ENCODE measurements around the gene KIF1C. TPM values are rescaled to one million over a fixed set of nuclear protein-coding genes. Genes with fewer than 3 reads are reported as not detected.

KIF1C gene
- total RNA-seq, result 100 to 1,000 TPM; 157 to 251 (median 187) TPM

DNA sequence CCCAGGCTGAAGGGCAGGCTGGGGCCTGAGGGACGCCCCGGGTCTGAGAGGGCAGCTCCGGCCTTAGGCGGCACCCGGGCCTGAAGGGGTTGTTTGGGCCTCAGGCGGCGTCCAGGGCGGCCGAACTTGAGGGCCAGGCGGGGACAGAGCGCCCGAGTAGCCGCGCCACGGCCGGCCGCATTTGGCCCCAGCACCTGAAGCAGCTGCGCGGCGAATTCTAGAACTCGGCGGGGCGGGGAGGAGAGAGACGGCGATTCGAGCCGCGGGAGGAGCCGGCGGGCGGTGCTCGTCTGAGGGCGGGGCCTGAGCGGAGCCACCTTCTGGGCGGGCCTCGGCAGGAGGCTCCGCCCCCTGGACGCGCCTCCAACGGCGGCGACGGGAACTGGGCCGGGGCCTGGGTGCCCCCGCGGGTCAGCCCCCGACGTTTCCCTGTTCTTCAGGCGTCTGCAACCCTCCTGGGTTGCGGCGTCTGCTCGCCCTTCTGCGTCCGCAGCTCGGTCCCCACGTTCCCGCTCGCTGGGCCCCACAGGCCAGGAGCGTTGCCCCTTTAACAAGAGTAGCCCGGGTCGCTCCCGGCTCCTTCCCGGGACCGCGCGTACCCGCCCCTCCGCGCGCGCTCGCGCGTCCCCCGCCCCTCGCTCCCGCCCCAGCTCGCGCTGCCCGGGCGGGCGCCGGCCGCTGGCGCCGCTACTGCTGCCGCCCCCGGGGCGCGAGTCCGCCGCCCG is at the start of gene KIF1C, which contains the start of gene INCA1:
Gene KIF1C, plus strand, starts transcription at position 649 of the 725 bp plus-strand sequence. CDS start 2,297 bp downstream, outside the sequence.
Gene INCA1, minus strand, starts transcription at position 221 of the 725 bp plus-strand sequence. CDS start 3,085 bp downstream, outside the sequence.
- intact Hi-C loops (cut with DNase I), result no loop called here
- no peaks in the 10 kb centered on the region for H3K9me3 ChIP-seq
- peaks cover 32 to 40% (median 35%) of the 10 kb centered on the region in 4 donors for H3K4me1 ChIP-seq
- H3K4me3 ChIP-seq, result peak within 1 kb of the TSS; percentile 90 to 99 (median 96)
- no peaks in the 10 kb centered on the region for H3K27me3 ChIP-seq
- WGBS, result 0% methylated on average over 17 of the region's 93 CpGs
- peak; percentile 98 for DNase-seq (ENCODE audit: extremely low spot score)
- H3K36me3 ChIP-seq, result peaks cover 15 to 19% (median 17%) of the 10 kb centered on the region in 4 donors
- TF ChIP-seq EP300 (IDR thresholded peaks at IDR 0.05) (no peak), POLR2A (IDR thresholded peaks at IDR 0.05; ENCODE audit: low read depth) (peak; percentile 57), POLR2AphosphoS5 (IDR thresholded peaks at IDR 0.05) (peak; percentile 85 to 90)
- TF ChIP-seq, protein P1, sequence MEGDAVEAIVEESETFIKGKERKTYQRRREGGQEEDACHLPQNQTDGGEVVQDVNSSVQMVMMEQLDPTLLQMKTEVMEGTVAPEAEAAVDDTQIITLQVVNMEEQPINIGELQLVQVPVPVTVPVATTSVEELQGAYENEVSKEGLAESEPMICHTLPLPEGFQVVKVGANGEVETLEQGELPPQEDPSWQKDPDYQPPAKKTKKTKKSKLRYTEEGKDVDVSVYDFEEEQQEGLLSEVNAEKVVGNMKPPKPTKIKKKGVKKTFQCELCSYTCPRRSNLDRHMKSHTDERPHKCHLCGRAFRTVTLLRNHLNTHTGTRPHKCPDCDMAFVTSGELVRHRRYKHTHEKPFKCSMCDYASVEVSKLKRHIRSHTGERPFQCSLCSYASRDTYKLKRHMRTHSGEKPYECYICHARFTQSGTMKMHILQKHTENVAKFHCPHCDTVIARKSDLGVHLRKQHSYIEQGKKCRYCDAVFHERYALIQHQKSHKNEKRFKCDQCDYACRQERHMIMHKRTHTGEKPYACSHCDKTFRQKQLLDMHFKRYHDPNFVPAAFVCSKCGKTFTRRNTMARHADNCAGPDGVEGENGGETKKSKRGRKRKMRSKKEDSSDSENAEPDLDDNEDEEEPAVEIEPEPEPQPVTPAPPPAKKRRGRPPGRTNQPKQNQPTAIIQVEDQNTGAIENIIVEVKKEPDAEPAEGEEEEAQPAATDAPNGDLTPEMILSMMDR (IDR thresholded peaks at IDR 0.05), result peak in 1 of 3 experiments; percentile 35
- H3K27ac ChIP-seq (replicated peaks in 1 of 4), result peak within 1 kb of the TSS; percentile 90 to 99 (median 96)

DNA sequence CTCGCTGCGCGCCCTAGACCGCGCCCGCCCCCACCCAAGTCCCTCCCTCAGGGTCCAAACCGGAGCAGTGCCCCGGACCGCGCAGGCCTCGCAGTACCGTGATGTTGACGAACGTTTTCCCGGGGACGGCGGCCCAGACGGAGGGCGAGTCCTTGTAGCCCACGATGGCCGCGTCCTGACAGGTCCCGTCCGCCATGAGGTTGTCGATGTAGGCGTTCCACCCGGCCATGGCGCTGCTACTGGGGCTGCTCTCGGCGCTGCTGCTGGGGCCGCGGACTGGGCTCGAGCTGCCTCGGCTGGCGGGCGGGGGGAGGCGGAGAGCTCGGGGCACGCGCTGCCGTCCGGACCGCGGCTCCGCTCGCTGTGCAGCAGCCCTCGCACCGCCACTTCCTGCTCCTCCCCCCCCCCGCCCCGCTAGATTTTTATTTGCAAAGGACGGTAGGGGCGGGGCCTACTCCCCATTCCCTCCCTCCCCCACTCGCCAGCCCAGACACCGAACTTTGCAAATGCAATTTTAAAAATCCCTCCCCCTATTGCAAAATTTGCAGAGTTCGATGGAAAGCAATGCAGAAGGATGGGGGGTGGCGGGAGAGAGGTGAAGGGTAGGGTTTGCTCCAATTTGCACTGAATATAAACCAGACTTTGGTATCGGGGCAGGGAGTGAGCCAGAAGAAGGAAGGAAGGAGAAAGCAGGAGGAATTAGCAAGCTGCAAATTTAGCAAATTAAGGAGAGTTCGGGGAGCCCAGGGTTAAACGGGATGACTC is 49.4 kb upstream of the KIF1C start, which contains the start of gene PFN1:
Gene PFN1, minus strand, starts transcription at position 365 of the 765 bp plus-strand sequence. Its CDS starts 136 bp downstream, at position 229.
- intact Hi-C loops (cut with DNase I), result loop anchor here (2.0 kb wide), 1 partner anchor 18 kb away; the partner anchor contains the start of gene SPAG7
- Histone ChIP-seq H3K4me1 (peaks cover 45 to 72% (median 68%) of the 10 kb centered on the region in 4 donors), H3K36me3 (peaks cover 10 to 42% (median 34%) of the 10 kb centered on the region in 4 donors), H3K9me3 (peaks cover 0 to 2% (median 0%) of the 10 kb centered on the region in 4 donors), H3K4me3 (peak within 1 kb of the TSS; percentile 87 to 100 (median 100)), H3K27ac (replicated peaks in 1 of 4) (peak within 1 kb of the TSS; percentile 94 to 100 (median 98)), H3K27me3 (no peaks in the 10 kb centered on the region)
- TF ChIP-seq POLR2A (IDR thresholded peaks at IDR 0.05; ENCODE audit: low read depth) (peak; percentile 89), EP300 (IDR thresholded peaks at IDR 0.05) (no peak), POLR2AphosphoS5 (IDR thresholded peaks at IDR 0.05) (peak; percentile 28 to 94)
- 0% methylated on average over 12 of the region's 59 CpGs for WGBS
- DNase-seq (ENCODE audit: extremely low spot score), result peak; percentile 99

DNA sequence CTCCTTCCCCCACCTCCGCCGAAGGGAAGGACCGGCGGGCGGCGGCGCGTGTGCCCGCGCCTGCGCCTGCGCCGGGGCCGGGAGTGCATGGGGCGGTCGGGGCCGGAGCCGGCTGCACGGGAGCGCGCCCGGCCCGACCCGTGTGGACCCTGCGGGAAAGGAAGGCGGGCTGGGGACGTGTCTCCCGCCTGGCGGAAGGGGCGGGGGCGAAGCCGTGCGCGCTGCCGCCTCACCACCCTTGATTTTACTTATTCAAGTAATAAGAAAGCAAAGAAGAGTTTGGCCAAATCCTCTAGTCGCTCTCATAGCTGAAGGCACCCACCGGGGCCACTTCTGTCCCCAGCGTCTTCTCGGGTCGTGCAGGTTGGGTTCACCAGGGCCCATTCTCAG is 48.8 kb upstream of the KIF1C start:
- peak; percentile 93 for DNase-seq (ENCODE audit: extremely low spot score)
- 2% methylated on average over 37 of the region's 40 CpGs for WGBS
- Histone ChIP-seq H3K4me1 (peaks cover 45 to 67% (median 62%) of the 10 kb centered on the region in 4 donors), H3K27ac (replicated peaks in 1 of 4) (peak overlapping the region; percentile 94 to 100 (median 98)), H3K9me3 (peaks cover 0 to 2% (median 0%) of the 10 kb centered on the region in 4 donors), H3K4me3 (peak overlapping the region; percentile 87 to 100 (median 100)), H3K27me3 (no peaks in the 10 kb centered on the region), H3K36me3 (peaks cover 5 to 36% (median 29%) of the 10 kb centered on the region in 4 donors)
- TF ChIP-seq EP300 (IDR thresholded peaks at IDR 0.05), result no peak
- TF ChIP-seq POLR2AphosphoS5 (IDR thresholded peaks at IDR 0.05), result peak; percentile 53 to 59
- TF ChIP-seq, protein P1 (IDR thresholded peaks at IDR 0.05), result no peak
- peak; percentile 8 for TF ChIP-seq POLR2A (IDR thresholded peaks at IDR 0.05; ENCODE audit: low read depth)
- intact Hi-C loops (cut with DNase I), result loop anchor here (2.0 kb wide), 1 partner anchor 18 kb away; the partner anchor contains the start of gene SPAG7

DNA sequence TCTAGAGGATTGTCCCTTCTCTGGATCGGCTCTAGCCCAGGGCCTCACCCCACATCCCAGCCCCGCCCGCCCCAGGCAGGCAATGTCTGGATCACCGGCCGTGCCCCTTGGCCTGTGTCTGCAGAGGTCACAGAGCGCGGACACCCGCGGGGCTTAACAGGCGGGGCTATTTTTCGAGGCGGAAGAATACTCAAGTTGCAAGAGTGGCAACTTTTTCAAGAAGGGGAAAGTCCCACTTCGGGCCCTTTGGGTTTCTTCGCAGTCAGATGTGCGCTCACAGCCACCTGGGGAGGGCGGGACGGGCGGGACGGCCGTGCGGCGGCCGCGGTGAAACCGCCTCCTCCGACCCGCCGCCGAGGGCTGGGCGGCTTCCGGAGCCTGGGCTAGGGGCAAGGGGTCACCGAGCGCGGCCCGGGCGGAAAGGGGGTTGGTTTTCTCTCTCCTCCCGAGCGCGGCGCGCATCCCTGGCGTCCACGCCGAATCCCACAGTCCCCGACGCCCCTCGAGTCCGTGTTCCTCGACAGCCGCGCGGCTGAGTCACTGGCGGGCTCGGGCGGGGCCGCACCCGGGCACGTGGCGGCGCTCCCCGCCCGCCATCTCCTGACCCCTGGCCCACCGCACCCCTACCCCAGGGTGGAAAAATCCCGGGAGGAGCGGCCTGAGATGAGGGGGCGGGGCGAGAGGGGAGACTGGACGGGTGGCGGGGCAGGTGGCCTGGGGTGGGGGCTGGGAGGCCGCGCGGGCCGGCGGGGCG is 48.3 kb upstream of the KIF1C start:
- no peaks in the 10 kb centered on the region for H3K27me3 ChIP-seq
- DNase-seq (ENCODE audit: extremely low spot score), result peak; percentile 94
- peaks cover 0 to 2% (median 0%) of the 10 kb centered on the region in 4 donors for H3K9me3 ChIP-seq
- WGBS, result 1% methylated on average over 26 of the region's 75 CpGs
- peaks cover 43 to 61% (median 56%) of the 10 kb centered on the region in 4 donors for H3K4me1 ChIP-seq
- H3K36me3 ChIP-seq, result peaks cover 5 to 30% (median 23%) of the 10 kb centered on the region in 4 donors
- H3K27ac ChIP-seq (replicated peaks in 1 of 4), result peak overlapping the region; percentile 94 to 100 (median 98)
- intact Hi-C loops (cut with DNase I), result loop anchor here (2.0 kb wide), 1 partner anchor 17 kb away; the partner anchor contains the start of gene SPAG7
- peak in 1 of 2 donors; percentile 60 for TF ChIP-seq POLR2AphosphoS5 (IDR thresholded peaks at IDR 0.05)
- TF ChIP-seq EP300 (IDR thresholded peaks at IDR 0.05), result no peak
- peak overlapping the region; percentile 87 to 100 (median 100) for H3K4me3 ChIP-seq
